Suprapubic skin (tissue), 3 donors: Measurements from ENCODE around the gene ZIC5.

Experiments
- POLR2A ChIP-seq, 2 donors: fragments of 450-650 bp; IDR thresholded peaks; one replicate each; pipeline ENCODE4 v1.6.1; 2017; ENCODE audit warnings: antibody characterized with exemption in 2 of 2, mild to moderate bottlenecking in 2 of 2, moderate library complexity in 2 of 2
- TF ChIP-seq, protein P1 (sequence below), 2 donors: fragments of 200-600 bp in 1 of 2; fragments of 450-650 bp in 1 of 2; sonication (generic) in 1 of 2; IDR thresholded peaks; one replicate each; pipeline ENCODE4 v1.5.1; 2016 to 2019; ENCODE audit warnings: antibody characterized with exemption in 2 of 2, mild to moderate bottlenecking in 1 of 2, moderate library complexity in 1 of 2

DNA sequence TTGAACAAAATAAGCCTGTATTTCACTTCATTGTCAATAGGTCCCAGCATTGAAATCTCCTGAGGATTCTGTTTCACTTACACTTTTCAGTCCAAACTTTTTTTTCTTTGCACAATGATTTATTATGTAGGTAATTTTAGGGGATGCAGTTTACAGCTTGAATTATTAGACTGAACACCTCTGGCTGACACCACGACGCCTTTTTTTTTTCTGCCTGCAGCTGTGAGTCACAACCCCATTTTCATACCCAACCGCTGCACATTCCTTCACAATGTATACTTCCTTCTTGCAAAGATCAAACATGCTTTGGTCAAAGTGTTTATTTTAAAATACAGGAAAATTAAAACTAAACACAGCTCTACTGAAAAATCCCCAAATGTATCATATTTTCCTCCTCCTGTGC is 21.4 kb upstream of the ZIC5 start:
- TF ChIP-seq, protein P1, sequence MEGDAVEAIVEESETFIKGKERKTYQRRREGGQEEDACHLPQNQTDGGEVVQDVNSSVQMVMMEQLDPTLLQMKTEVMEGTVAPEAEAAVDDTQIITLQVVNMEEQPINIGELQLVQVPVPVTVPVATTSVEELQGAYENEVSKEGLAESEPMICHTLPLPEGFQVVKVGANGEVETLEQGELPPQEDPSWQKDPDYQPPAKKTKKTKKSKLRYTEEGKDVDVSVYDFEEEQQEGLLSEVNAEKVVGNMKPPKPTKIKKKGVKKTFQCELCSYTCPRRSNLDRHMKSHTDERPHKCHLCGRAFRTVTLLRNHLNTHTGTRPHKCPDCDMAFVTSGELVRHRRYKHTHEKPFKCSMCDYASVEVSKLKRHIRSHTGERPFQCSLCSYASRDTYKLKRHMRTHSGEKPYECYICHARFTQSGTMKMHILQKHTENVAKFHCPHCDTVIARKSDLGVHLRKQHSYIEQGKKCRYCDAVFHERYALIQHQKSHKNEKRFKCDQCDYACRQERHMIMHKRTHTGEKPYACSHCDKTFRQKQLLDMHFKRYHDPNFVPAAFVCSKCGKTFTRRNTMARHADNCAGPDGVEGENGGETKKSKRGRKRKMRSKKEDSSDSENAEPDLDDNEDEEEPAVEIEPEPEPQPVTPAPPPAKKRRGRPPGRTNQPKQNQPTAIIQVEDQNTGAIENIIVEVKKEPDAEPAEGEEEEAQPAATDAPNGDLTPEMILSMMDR (IDR thresholded peaks at IDR 0.05) = no peak
- TF ChIP-seq POLR2A (IDR thresholded peaks at IDR 0.05) = no peak
